GM19238 (cell line): ENCODE data around the gene MSRB1.
"Not testable (repeated sequence)": the region's sequence is repeated elsewhere in the genome, so short reads cannot be mapped to it uniquely, and the experiment has no call there.

Source experiments
- DNase-seq: peaks from one replicate; pipeline ENCODE4 v3.0.0; 2011; ENCODE audit warnings: low spot score; ENCODE audit not compliant: insufficient read length

MSRB1 gene

GRCh38 chr16:1941162-1942046, 1.6 kb downstream of the MSRB1 start:
- no peak for DNase-seq

DNA sequence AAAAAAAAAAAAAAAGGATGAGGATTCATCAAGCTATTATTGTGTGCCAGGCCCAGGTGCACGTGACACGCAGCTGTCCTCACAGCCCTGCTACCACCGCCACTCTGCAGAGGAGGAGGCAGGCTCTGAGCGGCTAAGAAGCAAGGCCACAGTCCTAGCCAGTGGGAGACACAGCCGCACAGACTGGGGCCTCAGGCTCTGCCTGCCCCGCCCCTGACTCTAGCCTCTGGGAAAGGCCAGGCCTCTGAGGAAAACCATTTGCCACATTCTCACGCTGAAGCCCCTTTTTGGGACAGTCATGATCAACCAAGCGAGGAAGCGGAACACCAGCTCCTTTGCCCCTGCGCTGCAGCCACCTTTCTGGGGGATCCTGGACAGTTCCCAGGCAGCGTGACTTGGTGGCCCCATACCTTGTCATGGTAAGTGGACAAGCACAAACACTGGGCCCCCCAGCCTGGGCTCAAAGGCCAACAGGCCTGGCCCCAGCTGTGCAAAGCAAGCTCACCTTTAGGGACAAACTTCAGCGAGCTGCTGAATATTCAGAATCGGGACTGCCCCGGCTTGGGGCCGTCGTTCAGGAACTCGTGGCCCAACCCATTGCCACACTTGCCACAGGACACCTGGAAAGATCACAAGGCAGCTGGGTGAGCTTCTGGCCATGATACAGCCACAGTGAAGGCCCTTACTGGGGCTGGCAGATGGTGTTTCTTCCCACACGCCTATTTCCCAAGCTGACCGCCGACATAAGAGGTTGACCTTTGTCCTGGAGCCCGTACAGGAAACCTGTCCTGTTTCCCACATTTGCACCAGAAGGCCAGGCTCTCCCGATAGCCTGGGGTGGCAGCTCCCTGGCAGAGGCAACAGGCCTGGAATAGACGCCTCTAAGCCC, 2.5 kb downstream of the MSRB1 start:
- DNase-seq = no peak

DNA sequence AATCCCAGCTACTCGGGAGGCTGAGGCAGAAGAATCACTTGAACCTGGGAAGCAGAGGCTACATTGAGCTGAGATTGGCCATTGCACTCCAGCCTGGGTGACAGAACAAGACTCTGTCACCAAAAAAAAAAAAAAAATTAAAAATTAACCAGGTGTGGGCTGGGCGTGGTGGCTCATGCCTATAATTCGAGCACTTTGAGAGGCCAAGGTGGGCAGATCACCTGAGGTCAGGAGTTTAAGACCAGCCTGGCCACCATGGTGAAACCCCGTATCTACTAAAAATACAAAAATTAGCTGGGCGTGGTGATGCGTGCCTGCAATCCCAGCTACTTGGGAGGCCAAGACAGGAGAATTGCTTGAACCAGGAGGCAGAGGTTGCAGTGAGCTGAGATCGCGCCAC, 3.2 kb downstream of the MSRB1 start:
- DNase-seq = not testable (repeated sequence)

GRCh38 chr16:1938910-1939309, 4.1 kb downstream of the MSRB1 start:
- DNase-seq = no peak

- no peak for DNase-seq
Observed at GRCh38 chr16:1938316-1938715, 4.7 kb downstream of the MSRB1 start.

- DNase-seq = no peak
Observed at GRCh38 chr16:1936945-1937479, 6.0 kb downstream of the MSRB1 start.

GRCh38 chr16:1933097-1933661, 9.8 kb downstream of the MSRB1 start:
- DNase-seq = no peak

DNA sequence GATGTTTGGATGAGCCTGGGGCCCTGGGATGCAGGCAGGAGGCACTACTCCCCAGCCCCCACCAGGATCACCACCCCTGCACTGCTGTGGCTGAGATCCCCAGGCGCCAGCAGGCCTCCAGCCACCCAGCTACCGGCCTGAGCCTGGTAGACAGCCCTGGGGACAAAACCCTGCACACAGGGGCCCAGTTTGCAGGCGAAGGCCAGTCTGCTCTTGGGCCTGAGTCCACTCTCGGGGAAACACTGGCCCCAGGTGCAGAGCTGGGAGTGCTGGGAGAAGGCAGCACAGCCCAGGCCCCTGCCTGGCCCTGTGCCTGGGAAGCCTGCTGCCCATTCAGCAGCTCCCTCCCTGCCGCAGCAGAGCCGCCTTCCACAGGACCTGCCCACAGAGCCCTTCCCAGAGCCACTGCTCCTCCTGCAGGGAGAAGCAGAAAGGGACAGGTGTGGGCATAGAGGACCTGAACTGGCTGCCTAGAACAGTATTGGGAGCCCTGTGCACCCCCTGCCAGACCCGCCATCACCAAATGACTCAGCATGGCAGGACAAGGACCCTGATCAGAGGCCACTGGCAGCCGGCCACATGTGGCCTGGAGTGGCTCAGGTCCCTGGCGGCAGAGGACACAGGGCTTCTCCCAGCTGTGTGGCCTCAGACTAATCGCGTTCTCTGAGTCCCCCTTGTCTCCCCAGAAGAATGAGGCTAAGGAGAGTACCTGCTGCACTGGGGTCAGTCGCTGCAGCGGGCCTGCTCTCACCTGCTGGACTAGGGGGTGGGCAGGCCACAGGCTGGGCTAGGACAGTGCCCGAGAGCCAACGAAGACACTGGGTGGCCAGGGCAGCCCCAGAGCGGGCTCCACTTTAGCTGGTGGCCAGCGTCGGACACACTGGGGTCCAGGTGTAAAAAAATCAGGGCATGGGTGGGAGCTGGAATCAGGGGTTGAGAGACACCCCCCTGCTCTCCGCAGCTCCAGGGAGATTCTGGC, 10.7 kb downstream of the MSRB1 start:
- no peak for DNase-seq

DNA sequence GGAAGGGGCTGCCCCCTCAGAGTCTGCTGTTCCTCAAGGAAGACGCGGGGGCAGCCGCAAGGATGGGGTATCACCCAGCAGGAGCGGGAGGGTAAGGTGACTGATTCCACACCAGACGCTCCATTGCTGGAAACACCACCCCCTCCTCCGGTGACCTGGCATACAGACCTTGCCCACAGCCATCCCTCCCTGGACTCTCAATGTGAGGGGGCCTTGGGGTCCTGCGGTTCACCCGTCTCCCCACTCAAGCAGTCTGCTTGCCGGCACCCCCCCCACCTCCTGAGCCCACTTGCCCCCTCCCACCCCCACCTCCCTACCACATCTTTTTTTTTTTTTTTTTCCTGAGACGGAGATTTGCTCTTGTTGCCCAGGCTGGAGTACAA, 12.7 kb downstream of the MSRB1 start:
- DNase-seq = no peak

GRCh38 chr16:1929578-1930337, 13.2 kb downstream of the MSRB1 start:
- DNase-seq = peak; percentile 97

GRCh38 chr16:1929105-1929504, 13.9 kb downstream of the MSRB1 start:
- DNase-seq = no peak

DNA sequence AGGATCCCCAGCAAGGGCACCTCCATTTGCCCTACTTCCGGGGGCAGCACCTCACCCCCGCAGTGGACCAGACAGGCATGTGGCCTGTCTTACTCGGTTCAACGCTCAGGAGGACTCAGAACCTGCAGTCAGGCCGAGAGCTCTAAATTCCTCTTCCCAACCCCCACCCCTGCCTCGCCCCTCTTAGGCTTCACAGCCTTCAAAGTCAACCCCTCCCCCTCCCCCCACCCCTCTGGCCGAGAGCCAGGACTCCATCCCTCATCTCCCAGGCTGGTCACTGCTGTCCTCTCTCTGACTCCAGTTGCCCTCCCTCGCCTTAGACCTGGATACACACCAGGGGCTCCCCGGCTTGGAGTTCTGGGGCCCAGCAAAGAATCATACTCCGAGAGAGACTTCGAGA, 16.7 kb downstream of the MSRB1 start:
- DNase-seq = no peak

- no peak for DNase-seq
Observed at GRCh38 chr16:1924095-1924494, 18.9 kb downstream of the MSRB1 start.

GRCh38 chr16:1923299-1924034, 19.5 kb downstream of the MSRB1 start:
- no peak for DNase-seq

DNA sequence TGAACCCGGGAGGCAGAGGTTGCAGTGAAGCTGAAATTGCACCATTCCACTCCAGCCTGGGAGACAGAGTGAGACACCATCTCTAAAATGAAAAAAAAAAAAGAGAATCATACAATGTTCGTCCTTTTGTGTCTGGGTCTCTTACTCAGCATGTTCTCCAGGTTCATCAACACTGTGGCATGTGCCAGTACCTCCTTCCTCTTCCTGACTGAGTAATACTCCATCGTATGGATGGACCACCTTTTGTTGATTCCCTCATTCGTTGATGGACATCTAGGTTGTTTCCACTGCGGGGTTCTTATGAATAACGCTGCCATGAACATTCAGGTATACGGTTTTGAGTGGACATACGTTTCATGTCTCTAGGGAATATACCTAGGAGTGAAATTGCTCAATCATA, 20.6 kb downstream of the MSRB1 start:
- no peak for DNase-seq

DNA sequence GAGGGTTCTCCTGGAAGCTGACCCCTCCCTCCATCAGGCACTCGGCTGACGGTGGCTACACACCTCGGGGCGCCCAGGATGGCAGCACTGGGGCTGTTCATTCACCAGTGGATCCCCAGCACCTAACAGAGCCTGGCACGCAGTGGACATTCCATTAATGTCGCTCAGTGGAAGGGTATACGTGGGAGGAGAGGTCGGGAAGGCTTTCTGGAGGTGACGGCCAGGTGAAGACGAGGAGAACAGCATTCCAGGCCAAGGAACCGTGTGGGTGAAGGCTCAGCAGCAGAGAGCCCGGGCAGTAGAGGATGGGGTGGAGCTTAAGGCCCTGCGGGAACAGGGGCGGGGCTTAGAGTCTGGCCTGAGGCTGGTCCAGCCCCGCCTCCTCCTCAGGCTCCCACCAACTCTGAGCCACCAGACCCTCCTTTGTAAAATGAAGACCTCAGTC, 22.2 kb downstream of the MSRB1 start:
- no peak for DNase-seq

DNA sequence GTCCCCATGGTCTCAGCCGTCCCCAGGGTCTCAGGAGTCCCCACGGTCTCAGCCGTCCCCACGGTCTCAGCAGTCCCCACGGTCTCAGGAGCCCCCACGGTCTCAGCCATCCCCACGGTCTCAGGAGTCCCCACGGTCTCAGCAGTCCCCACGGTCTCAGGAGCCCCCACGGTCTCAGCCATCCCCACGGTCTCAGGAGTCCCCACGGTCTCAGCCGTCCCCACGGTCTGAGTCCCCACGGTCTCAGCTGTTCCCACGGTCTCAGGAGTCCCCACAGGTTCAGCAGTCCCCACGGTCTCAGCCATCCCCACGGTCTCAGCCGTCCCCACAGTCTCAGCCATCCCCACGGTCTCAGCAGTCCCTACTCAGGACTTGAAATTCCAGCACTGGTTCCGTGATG, 22.9 kb downstream of the MSRB1 start:
- DNase-seq = not testable (repeated sequence)

GRCh38 chr16:1919327-1919998, 23.5 kb downstream of the MSRB1 start:
- no peak for DNase-seq
